HL-60 (cell line): ENCODE results near the gene CCDC186.

Experiments
- CTCF ChIP-seq: IDR thresholded peaks from one replicate; pipeline ENCODE4 v1.5.1; 2011; ENCODE audit warnings: low read length, control low read depth, inconsistent platforms; ENCODE audit not compliant: insufficient read depth
- GABPA ChIP-seq: IDR thresholded peaks from 2 replicates; pipeline ENCODE4 v1.6.1; 2012; ENCODE audit warnings: low read depth
- POLR2AphosphoS5 ChIP-seq: IDR thresholded peaks from 2 replicates; pipeline ENCODE4 v1.6.1; 2012; ENCODE audit warnings: low read depth
- REST ChIP-seq: IDR thresholded peaks from 2 replicates; pipeline ENCODE4 v1.6.1; 2012; ENCODE audit warnings: low read depth; ENCODE audit not compliant: insufficient replicate concordance

- no peak for TF ChIP-seq CTCF
- TF ChIP-seq POLR2AphosphoS5 = no peak
- TF ChIP-seq GABPA = no peak
- TF ChIP-seq REST = no peak
Measured at GRCh38 chr10:114157912-114158311, 16.1 kb downstream of the CCDC186 start.
